Skeletal muscle cell (primary cell): Measurements from ENCODE around the gene DLGAP4.

Source experiments
- DNase-seq: peaks from one replicate; pipeline ENCODE4 v3.0.0-alpha.2; 2010; ENCODE audit warnings: low read depth
- H3K4me3 ChIP-seq: 2 replicates; pipeline ENCODE4 v1.5.1; 2011; ENCODE audit warnings: low read depth, mild to moderate bottlenecking, control low read depth, low read length, moderate library complexity

The DLGAP4 gene

GRCh38 chr20:36538026-36538722, 232.0 kb downstream of the DLGAP4 start:
- H3K4me3 ChIP-seq, result no peak overlapping the region
- peak; percentile 39 for DNase-seq

- H3K4me3 ChIP-seq, result peak overlapping the region; percentile 87
- peak; percentile 5 for DNase-seq
These were observed 234.5 kb downstream of the DLGAP4 start for GRCh38 chr20:36540551-36541211.

GRCh38 chr20:36541227-36541767, 235.2 kb downstream of the DLGAP4 start, which contains the start of gene MYL9:
MYL9 (plus strand) TSS chr20:36541519; CDS start chr20:36544885, 3,366 bp downstream.
- peak within 1 kb of the TSS; percentile 87 for H3K4me3 ChIP-seq
- DNase-seq, result peak; percentile 33

GRCh38 chr20:36541768-36542488, 235.8 kb downstream of the DLGAP4 start:
- peak; percentile 5 for DNase-seq
- peak overlapping the region; percentile 87 for H3K4me3 ChIP-seq

- DNase-seq, result no peak
- peak overlapping the region; percentile 87 for H3K4me3 ChIP-seq
These were observed 236.5 kb downstream of the DLGAP4 start for GRCh38 chr20:36542516-36543183.

GRCh38 chr20:36543184-36544133, 237.3 kb downstream of the DLGAP4 start:
- DNase-seq, result peak; percentile 68
- peak overlapping the region; percentile 87 for H3K4me3 ChIP-seq

GRCh38 chr20:36544134-36545018, 238.2 kb downstream of the DLGAP4 start:
- H3K4me3 ChIP-seq, result no peak overlapping the region
- DNase-seq, result peak; percentile 5

- H3K4me3 ChIP-seq, result no peak overlapping the region
- no peak for DNase-seq
These were observed 240.1 kb downstream of the DLGAP4 start for GRCh38 chr20:36546111-36546736.

- no peak overlapping the region for H3K4me3 ChIP-seq
- DNase-seq, result no peak
These were observed 241.3 kb downstream of the DLGAP4 start for GRCh38 chr20:36547186-36548005.

- no peak overlapping the region for H3K4me3 ChIP-seq
- no peak for DNase-seq
These were observed 241.8 kb downstream of the DLGAP4 start for GRCh38 chr20:36548006-36548315.

GRCh38 chr20:36548704-36549627, 242.8 kb downstream of the DLGAP4 start:
- no peak for DNase-seq
- H3K4me3 ChIP-seq, result no peak overlapping the region

- H3K4me3 ChIP-seq, result no peak overlapping the region
- no peak for DNase-seq
These were observed 243.4 kb downstream of the DLGAP4 start for GRCh38 chr20:36549628-36549941.

GRCh38 chr20:36549942-36550789, 244.0 kb downstream of the DLGAP4 start:
- DNase-seq, result no peak
- no peak overlapping the region for H3K4me3 ChIP-seq

- no peak for DNase-seq
- no peak overlapping the region for H3K4me3 ChIP-seq
These were observed 244.7 kb downstream of the DLGAP4 start for GRCh38 chr20:36550790-36551299.

- DNase-seq, result no peak
- no peak overlapping the region for H3K4me3 ChIP-seq
These were observed 249.1 kb downstream of the DLGAP4 start for GRCh38 chr20:36555248-36555647.
